ENCODE data around the gene DNMT1. TPM values are rescaled to one million over a fixed set of nuclear protein-coding genes. Genes with fewer than 3 reads are reported as not detected.

DNMT1 gene
- total and polyA plus RNA-seq, 4 donors = 32.8 to 85.7 (median 45.2) TPM

GRCh38 chr19:10220695-10221094 is 25.9 kb upstream of the DNMT1 start:
- Histone ChIP-seq H3K9ac (ENCODE audit: insufficient read depth in 1 of 2, low read length in 2 of 2) (no peak overlapping the region), H3K4me1 (ENCODE audit: control insufficient read depth in 5 of 5, insufficient read depth in 5 of 5, low read length in 5 of 5) (peaks cover 0 to 20% (median 2%) of the 10 kb centered on the region in 5 donors), H3K4me3 (no peak overlapping the region), H3K27ac (ENCODE audit: low read depth in 1 of 2, low read length in 1 of 2) (no peak overlapping the region), H3K36me3 (ENCODE audit: control insufficient read depth in 4 of 4, insufficient read depth in 4 of 4, low read length in 4 of 4) (peaks cover 0 to 40% (median 21%) of the 10 kb centered on the region in 4 donors), H3K27me3 (ENCODE audit: control insufficient read depth in 3 of 3, insufficient read depth in 3 of 3, low read length in 2 of 3) (no peaks in the 10 kb centered on the region), H3K9me3 (ENCODE audit: control insufficient read depth in 4 of 4, insufficient read depth in 3 of 4, low read length in 3 of 4) (no peaks in the 10 kb centered on the region)
- ATAC-seq (ENCODE audit: insufficient read depth, low FRiP score) (no peak), DNase-seq (no peak)
- 85 to 87% methylated on average over 7 of the region's 7 CpGs for WGBS, 2 donors
- no peak for TF ChIP-seq CTCF (IDR thresholded peaks at IDR 0.05; ENCODE audit: control extremely low read depth, extremely low read depth)

- DNase-seq = peak; percentile 50 to 56 (median 50)
- H3K36me3 ChIP-seq (ENCODE audit: control insufficient read depth in 4 of 4, insufficient read depth in 4 of 4, low read length in 4 of 4) = peaks cover 0 to 36% (median 19%) of the 10 kb centered on the region in 4 donors
- H3K27me3 ChIP-seq (ENCODE audit: control insufficient read depth in 3 of 3, insufficient read depth in 3 of 3, low read length in 2 of 3) = no peaks in the 10 kb centered on the region
- H3K4me1 ChIP-seq (ENCODE audit: control insufficient read depth in 5 of 5, insufficient read depth in 5 of 5, low read length in 5 of 5) = peaks cover 0 to 14% (median 0%) of the 10 kb centered on the region in 5 donors
- no peak for TF ChIP-seq CTCF (IDR thresholded peaks at IDR 0.05; ENCODE audit: control extremely low read depth, extremely low read depth)
- WGBS, 2 donors = 42 to 49% methylated on average over 3 of the region's 3 CpGs
- no peak overlapping the region for H3K9ac ChIP-seq (ENCODE audit: insufficient read depth in 1 of 2, low read length in 2 of 2)
- no peak overlapping the region for H3K4me3 ChIP-seq
- H3K27ac ChIP-seq (ENCODE audit: low read depth in 1 of 2, low read length in 1 of 2) = no peak overlapping the region
- no peaks in the 10 kb centered on the region for H3K9me3 ChIP-seq (ENCODE audit: control insufficient read depth in 4 of 4, insufficient read depth in 3 of 4, low read length in 3 of 4)
- ATAC-seq (ENCODE audit: insufficient read depth, low FRiP score) = no peak
These were observed 24.9 kb upstream of the DNMT1 start for GRCh38 chr19:10219678-10220077.

- Histone ChIP-seq H3K9me3 (ENCODE audit: control insufficient read depth in 4 of 4, insufficient read depth in 3 of 4, low read length in 3 of 4) (no peaks in the 10 kb centered on the region), H3K4me3 (no peak overlapping the region), H3K9ac (ENCODE audit: insufficient read depth in 1 of 2, low read length in 2 of 2) (no peak overlapping the region), H3K27me3 (ENCODE audit: control insufficient read depth in 3 of 3, insufficient read depth in 3 of 3, low read length in 2 of 3) (no peaks in the 10 kb centered on the region), H3K4me1 (ENCODE audit: control insufficient read depth in 5 of 5, insufficient read depth in 5 of 5, low read length in 5 of 5) (peaks cover 0 to 3% (median 0%) of the 10 kb centered on the region in 5 donors), H3K27ac (ENCODE audit: low read depth in 1 of 2, low read length in 1 of 2) (no peak overlapping the region), H3K36me3 (ENCODE audit: control insufficient read depth in 4 of 4, insufficient read depth in 4 of 4, low read length in 4 of 4) (peaks cover 0 to 19% (median 7%) of the 10 kb centered on the region in 4 donors)
- WGBS, 2 donors = 92% methylated on average over 9 of the region's 9 CpGs
- no peak for ATAC-seq (ENCODE audit: insufficient read depth, low FRiP score)
- no peak for TF ChIP-seq CTCF (IDR thresholded peaks at IDR 0.05; ENCODE audit: control extremely low read depth, extremely low read depth)
- no peak for DNase-seq
These were observed 22.3 kb upstream of the DNMT1 start for GRCh38 chr19:10217085-10217484.

- Histone ChIP-seq H3K9me3 (ENCODE audit: control insufficient read depth in 4 of 4, insufficient read depth in 3 of 4, low read length in 3 of 4) (no peaks in the 10 kb centered on the region), H3K4me1 (ENCODE audit: control insufficient read depth in 5 of 5, insufficient read depth in 5 of 5, low read length in 5 of 5) (no peaks in the 10 kb centered on the region), H3K4me3 (no peak overlapping the region), H3K27me3 (ENCODE audit: control insufficient read depth in 3 of 3, insufficient read depth in 3 of 3, low read length in 2 of 3) (no peaks in the 10 kb centered on the region), H3K36me3 (ENCODE audit: control insufficient read depth in 4 of 4, insufficient read depth in 4 of 4, low read length in 4 of 4) (peaks cover 0 to 12% (median 3%) of the 10 kb centered on the region in 4 donors), H3K9ac (ENCODE audit: insufficient read depth in 1 of 2, low read length in 2 of 2) (no peak overlapping the region), H3K27ac (ENCODE audit: low read depth in 1 of 2, low read length in 1 of 2) (no peak overlapping the region)
- DNase-seq = no peak
- TF ChIP-seq CTCF (IDR thresholded peaks at IDR 0.05; ENCODE audit: control extremely low read depth, extremely low read depth) = no peak
- WGBS, 2 donors = 92 to 96% methylated on average over 5 of the region's 5 CpGs
- ATAC-seq (ENCODE audit: insufficient read depth, low FRiP score) = no peak
These were observed 20.0 kb upstream of the DNMT1 start for GRCh38 chr19:10214784-10215183.

All from lung (tissue), 12 donors.